Measurements from ENCODE around the gene NPB. TPM values are rescaled to one million over a fixed set of nuclear protein-coding genes. Genes with fewer than 3 reads are reported as not detected.

Gene NPB
- polyA plus RNA-seq, 3 donors: 0.08 to 0.16 TPM; not detected in 1

- H3K4me3 Mint-ChIP-seq: peak overlapping the region; percentile 71 to 78
- Histone ChIP-seq H2AFZ (ENCODE audit: insufficient read depth, low read depth, low read length, poor library complexity, severe bottlenecking) (no peak overlapping the region), H3K9me3 (replicated peaks in 1 of 2; ENCODE audit: control insufficient read depth in 1 of 2, insufficient read depth in 1 of 2, low read length in 2 of 2) (peaks cover 0 to 2% of the 10 kb centered on the region in 2 donors), H3K27me3 (ENCODE audit: control insufficient read depth in 2 of 2, insufficient read depth in 2 of 2, low read length in 2 of 2) (no peaks in the 10 kb centered on the region), H3K4me3 (replicated peaks in 1 of 3; ENCODE audit: low read depth in 2 of 3, low read length in 3 of 3) (peak overlapping the region in 2 of 3 experiments; percentile 23 to 81), H3K27ac (ENCODE audit: low read depth in 1 of 2, low read length in 2 of 2) (peak overlapping the region; percentile 73 to 77), H3K9ac (ENCODE audit: insufficient read depth, low read length, poor library complexity, severe bottlenecking) (peak overlapping the region; percentile 11), H3K4me1 (ENCODE audit: control insufficient read depth in 1 of 2, insufficient read depth in 2 of 2, low read length in 2 of 2) (peaks cover 93 to 96% of the 10 kb centered on the region in 2 donors), H4K20me1 (ENCODE audit: insufficient read depth, low read length) (peaks cover 92% of the 10 kb centered on the region), H3K4me2 (replicated peaks; ENCODE audit: extremely low read depth, low read length, poor library complexity, severe bottlenecking) (peak overlapping the region; percentile 90), H3K79me2 (ENCODE audit: insufficient read depth, low read length) (peaks cover 99% of the 10 kb centered on the region), H3K36me3 (replicated peaks in 1 of 2; ENCODE audit: control insufficient read depth in 1 of 2, insufficient read depth in 2 of 2, low read length in 2 of 2) (peaks cover 17 to 24% of the 10 kb centered on the region in 2 donors)
- intact Hi-C loops (cut with micrococcal nuclease): no loop called here
- no peaks in the 10 kb centered on the region for H3K27me3 Mint-ChIP-seq (ENCODE audit: low read depth in 3 of 3)
- H3K27ac Mint-ChIP-seq: peak overlapping the region; percentile 78 to 94 (median 92)
- H3K4me1 Mint-ChIP-seq: peaks cover 86% of the 10 kb centered on the region
- H3K9me3 Mint-ChIP-seq: peaks cover 0 to 10% (median 4%) of the 10 kb centered on the region in 7 donors
- WGBS (ENCODE audit: insufficient coverage): 75% methylated on average over 19 of the region's 33 CpGs
- no peak for TF ChIP-seq CTCF (IDR thresholded peaks at IDR 0.05)
- peaks cover 25 to 43% of the 10 kb centered on the region in 2 donors for H3K36me3 Mint-ChIP-seq
- peak; percentile 71 to 83 (median 76) for DNase-seq
Measured at GRCh38 chr17:81920612-81921536, 18.8 kb downstream of the NPB start.

- Histone ChIP-seq H2AFZ (ENCODE audit: insufficient read depth, low read depth, low read length, poor library complexity, severe bottlenecking) (no peak overlapping the region), H3K79me2 (ENCODE audit: insufficient read depth, low read length) (peaks cover 99% of the 10 kb centered on the region), H3K4me3 (replicated peaks in 1 of 3; ENCODE audit: low read depth in 2 of 3, low read length in 3 of 3) (peak overlapping the region in 1 of 3 experiments; percentile 81), H3K27ac (ENCODE audit: low read depth in 1 of 2, low read length in 2 of 2) (peak overlapping the region; percentile 77 to 95), H3K27me3 (ENCODE audit: control insufficient read depth in 2 of 2, insufficient read depth in 2 of 2, low read length in 2 of 2) (no peaks in the 10 kb centered on the region), H3K9ac (ENCODE audit: insufficient read depth, low read length, poor library complexity, severe bottlenecking) (peak overlapping the region; percentile 73), H4K20me1 (ENCODE audit: insufficient read depth, low read length) (peaks cover 90% of the 10 kb centered on the region), H3K4me2 (replicated peaks; ENCODE audit: extremely low read depth, low read length, poor library complexity, severe bottlenecking) (peak overlapping the region; percentile 90), H3K4me1 (ENCODE audit: control insufficient read depth in 1 of 2, insufficient read depth in 2 of 2, low read length in 2 of 2) (peaks cover 93 to 96% of the 10 kb centered on the region in 2 donors), H3K9me3 (replicated peaks in 1 of 2; ENCODE audit: control insufficient read depth in 1 of 2, insufficient read depth in 1 of 2, low read length in 2 of 2) (peaks cover 0 to 2% of the 10 kb centered on the region in 2 donors), H3K36me3 (replicated peaks in 1 of 2; ENCODE audit: control insufficient read depth in 1 of 2, insufficient read depth in 2 of 2, low read length in 2 of 2) (peaks cover 17 to 22% of the 10 kb centered on the region in 2 donors)
- Mint-ChIP-seq H3K4me3 (peak overlapping the region; percentile 71 to 78), H3K27me3 (ENCODE audit: low read depth in 3 of 3) (no peaks in the 10 kb centered on the region), H3K9me3 (peaks cover 0 to 6% (median 3%) of the 10 kb centered on the region in 7 donors), H3K36me3 (peaks cover 22 to 39% of the 10 kb centered on the region in 2 donors), H3K4me1 (peaks cover 86% of the 10 kb centered on the region), H3K27ac (peak overlapping the region; percentile 78 to 94 (median 92))
- WGBS (ENCODE audit: insufficient coverage): no CpG with 5 or more reads among the region's 3 CpGs
- TF ChIP-seq CTCF (IDR thresholded peaks at IDR 0.05): no peak
- intact Hi-C loops (cut with micrococcal nuclease): no loop called here
- no peak for DNase-seq
Measured at GRCh38 chr17:81921537-81921862, 19.5 kb downstream of the NPB start.

Data from CD14-positive monocyte (primary cell).